Prostate gland (tissue), 2 donors: ENCODE data around the gene TMEM38B. TPM values are rescaled to one million over a fixed set of nuclear protein-coding genes. Genes with fewer than 3 reads are reported as not detected.

ENCODE experiments used
- DNase-seq: peaks from one replicate; pipeline ENCODE4 v3.0.0-alpha.2; 2019; ENCODE audit warnings: low spot score
- H3K27ac ChIP-seq, 2 donors: fragments of 200-600 bp; sonication (generic); 2 replicates each; pipeline ENCODE4 v1.5.1; 2017 to 2019
- H3K27me3 ChIP-seq: fragments of 200-600 bp; sonication (generic); replicated peaks from 2 replicates; pipeline ENCODE4 v1.5.1; 2019; ENCODE audit not compliant: insufficient read depth
- H3K36me3 ChIP-seq, 2 donors: fragments of 200-600 bp; sonication (generic); 1 replicate in 1 of 2; 2 replicates in 1 of 2; pipeline versions ENCODE4 v1.5.1 to v1.8.1; 2017 to 2019
- H3K4me1 ChIP-seq: fragments of 200-600 bp; sonication (generic); replicated peaks from 2 replicates; pipeline ENCODE4 v1.5.1; 2019
- H3K4me3 ChIP-seq, 2 donors: fragments of 200-600 bp; sonication (generic); 2 replicates each; pipeline ENCODE4 v1.5.1; 2017 to 2019
- H3K9me3 ChIP-seq: fragments of 200-600 bp; sonication (generic); 2 replicates; pipeline ENCODE4 v1.5.1; 2017
- CTCF ChIP-seq, 4 experiments: fragments of 200-600 bp in 2 of 4; fragments of 450-650 bp in 2 of 4; sonication (generic) in 2 of 4; IDR thresholded peaks; 1 replicate in 3 of 4; 2 replicates in 1 of 4; pipeline ENCODE4 v1.5.1; 2016 to 2019; ENCODE audit warnings: antibody characterized with exemption in 4 of 4, mild to moderate bottlenecking in 2 of 4, moderate library complexity in 2 of 4
- POLR2A ChIP-seq: fragments of 450-650 bp; IDR thresholded peaks from one replicate; pipeline ENCODE4 v1.6.1; 2016; ENCODE audit warnings: antibody characterized with exemption, mild to moderate bottlenecking
- POLR2AphosphoS5 ChIP-seq: sonication (generic); formaldehyde crosslinking; IDR thresholded peaks from one replicate; pipeline ENCODE4 v1.6.1; 2017; ENCODE audit warnings: antibody characterized with exemption
- WGBS: methylation state at CpG from one replicate; pipeline ENCODE4 v1.1.5; 2018; 5-methylcytosine and 5-hydroxymethylcytosine counted together
- intact Hi-C: fragments of 100-400 bp; cut with DNase I; formaldehyde crosslinking; loops from one replicate; pipeline ENCODE4 v1.14.2; 2022
- total RNA-seq, 2 donors: library from RNA; depleted of rRNA; stranded (reverse); fragments of >200 nt; gene quantifications; one replicate each; pipeline ENCODE4 v1.1.0, GENCODE V29; 2016

The TMEM38B gene
- total RNA-seq, 2 donors from 2014 or later = 14.4 to 14.9 TPM

GRCh38 chr9:105706156-105706555 is 11.8 kb downstream of the TMEM38B start:
- H3K9me3 ChIP-seq = no peaks in the 10 kb centered on the region
- DNase-seq = no peak
- 97% methylated on average over 8 of the region's 8 CpGs for WGBS
- H3K27ac ChIP-seq = no peak overlapping the region
- no peaks in the 10 kb centered on the region for H3K27me3 ChIP-seq
- H3K4me1 ChIP-seq = no peaks in the 10 kb centered on the region
- TF ChIP-seq CTCF (IDR thresholded peaks at IDR 0.05) (no peak), POLR2A (no peak), POLR2AphosphoS5 (no peak)
- H3K36me3 ChIP-seq = no peaks in the 10 kb centered on the region
- no peak overlapping the region for H3K4me3 ChIP-seq
- intact Hi-C loops = no loop called here

- intact Hi-C loops = no loop called here
- Histone ChIP-seq H3K4me3 (no peak overlapping the region), H3K36me3 (no peaks in the 10 kb centered on the region), H3K4me1 (no peaks in the 10 kb centered on the region), H3K27ac (no peak overlapping the region), H3K9me3 (no peaks in the 10 kb centered on the region), H3K27me3 (no peaks in the 10 kb centered on the region)
- DNase-seq = no peak
- 40% methylated on average over 3 of the region's 3 CpGs for WGBS
- TF ChIP-seq POLR2AphosphoS5 (no peak), CTCF (IDR thresholded peaks at IDR 0.05) (no peak), POLR2A (no peak)
Observed at GRCh38 chr9:105708405-105708804, 14.1 kb downstream of the TMEM38B start.

GRCh38 chr9:105710638-105711037 is 16.3 kb downstream of the TMEM38B start:
- WGBS = 92% methylated on average over 13 of the region's 13 CpGs
- no peaks in the 10 kb centered on the region for H3K27me3 ChIP-seq
- no peaks in the 10 kb centered on the region for H3K4me1 ChIP-seq
- H3K27ac ChIP-seq = no peak overlapping the region
- no peaks in the 10 kb centered on the region for H3K9me3 ChIP-seq
- no peak overlapping the region for H3K4me3 ChIP-seq
- no peaks in the 10 kb centered on the region for H3K36me3 ChIP-seq
- intact Hi-C loops = loop anchor here (10.0 kb wide), 2 partner anchors 56 to 96 kb away; no protein-coding TSS in a partner anchor
- TF ChIP-seq POLR2A (no peak), POLR2AphosphoS5 (no peak), CTCF (IDR thresholded peaks at IDR 0.05) (no peak)
- DNase-seq = no peak

- intact Hi-C loops = loop anchor here (10.0 kb wide), 2 partner anchors 57 to 97 kb away; no protein-coding TSS in a partner anchor
- 88% methylated on average over 7 of the region's 7 CpGs for WGBS
Observed at GRCh38 chr9:105711867-105712266, 17.5 kb downstream of the TMEM38B start.

More at GRCh38 chr9:105711867-105712266, 17.5 kb downstream of the TMEM38B start:
- H3K4me3 ChIP-seq = no peak overlapping the region
- H3K27me3 ChIP-seq = no peaks in the 10 kb centered on the region
- no peak overlapping the region for H3K27ac ChIP-seq
- H3K4me1 ChIP-seq = no peaks in the 10 kb centered on the region
- no peaks in the 10 kb centered on the region for H3K9me3 ChIP-seq
- no peaks in the 10 kb centered on the region for H3K36me3 ChIP-seq
- TF ChIP-seq POLR2A (no peak), POLR2AphosphoS5 (no peak), CTCF (IDR thresholded peaks at IDR 0.05) (no peak)
- DNase-seq = no peak
